ENCODE results near the gene CT45A5. TPM values are rescaled to one million over a fixed set of nuclear protein-coding genes. Genes with fewer than 3 reads are reported as not detected.
"Not testable (repeated sequence)": the region's sequence is repeated elsewhere in the genome, so short reads cannot be mapped to it uniquely, and the experiment has no call there.

Gene CT45A5
- total and polyA plus RNA-seq, 2 donors (not counting 1 experiment from before 2014, with no cell fraction given), result not detected

GRCh38 chrX:135744739-135745138 lies 40.6 kb downstream of the CT45A5 start:
- H2AFZ ChIP-seq (ENCODE audit: insufficient read depth, low read depth, low read length, poor library complexity, severe bottlenecking); H3K9ac ChIP-seq (ENCODE audit: low read length); H3K9me3 Mint-ChIP-seq (ENCODE audit: insufficient read depth); H3K4me1 Mint-ChIP-seq; H3K27me3 ChIP-seq (replicated peaks in 1 of 4; ENCODE audit: control extremely low read depth in 1 of 4, control insufficient read depth in 3 of 4, insufficient read depth in 4 of 4, low read length in 3 of 4); H3K36me3 ChIP-seq (replicated peaks in 1 of 2; ENCODE audit: control extremely low read depth in 1 of 2, control insufficient read depth in 1 of 2, extremely low read depth in 1 of 2, insufficient read depth in 2 of 2, low read length in 1 of 2); H3K27ac ChIP-seq (ENCODE audit: low read length in 2 of 2); POLR2A ChIA-PET; CTCF ChIA-PET; H3K4me1 ChIP-seq (ENCODE audit: control insufficient read depth in 2 of 2, insufficient read depth in 2 of 2, low read length in 2 of 2); DNase-seq; intact Hi-C loops (cut with micrococcal nuclease); H4K20me1 ChIP-seq (ENCODE audit: control insufficient read depth, insufficient read depth, low read length, poor library complexity, severe bottlenecking); H3K27ac Mint-ChIP-seq; H3K79me2 ChIP-seq (ENCODE audit: control insufficient read depth, insufficient read depth, low read length); H3K27me3 Mint-ChIP-seq; H3K4me3 ChIP-seq (ENCODE audit: control extremely low read depth in 1 of 5, extremely low read depth in 1 of 5, insufficient read depth in 1 of 5, low read depth in 2 of 5, low read length in 4 of 5); H3K4me3 Mint-ChIP-seq; H3K4me2 ChIP-seq (replicated peaks; ENCODE audit: low read depth, low read length, poor library complexity, severe bottlenecking); ATAC-seq (ENCODE audit: low read depth); H3K9me3 ChIP-seq (ENCODE audit: control extremely low read depth in 1 of 3, control insufficient read depth in 2 of 3, insufficient read depth in 1 of 3, low read length in 2 of 3): not testable (repeated sequence)
- no CpG with 5 or more reads among the region's 4 CpGs for WGBS (ENCODE audit: insufficient coverage)

DNA sequence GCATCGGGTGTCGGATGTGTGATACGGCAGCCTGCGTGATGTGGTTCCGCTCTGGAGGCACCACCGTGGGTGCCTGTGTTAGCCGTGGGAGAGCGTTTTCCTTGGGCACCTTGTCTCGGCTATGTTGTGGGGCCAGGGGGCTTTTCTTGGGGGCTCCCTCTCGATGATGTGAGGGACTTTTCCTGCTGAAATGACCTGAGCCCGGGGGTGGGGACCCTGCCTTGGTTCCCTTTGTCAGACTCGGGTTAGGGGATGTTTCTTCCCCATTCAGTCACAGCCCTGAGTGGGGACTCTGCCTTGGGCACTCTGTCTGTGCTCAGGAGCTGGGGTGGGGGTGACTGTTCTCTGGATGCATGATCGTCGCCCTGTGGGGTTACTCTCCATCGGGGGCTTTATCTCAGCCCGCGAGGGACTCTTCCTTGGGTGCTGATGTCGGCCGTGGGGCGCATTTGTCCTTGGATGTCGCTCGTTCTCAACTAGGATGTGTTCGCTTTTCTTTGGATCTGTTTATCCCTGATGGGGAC lies 44.0 kb downstream of the CT45A5 start:
- 89% methylated on average over 9 of the region's 23 CpGs for WGBS (ENCODE audit: insufficient coverage)
- H4K20me1 ChIP-seq (ENCODE audit: control insufficient read depth, insufficient read depth, low read length, poor library complexity, severe bottlenecking), result no peaks in the 10 kb centered on the region

More for the DNA sequence above, 44.0 kb downstream of the CT45A5 start:
- H3K4me1 Mint-ChIP-seq, result peaks cover 4% of the 10 kb centered on the region
- ATAC-seq (ENCODE audit: low read depth) (no peak), DNase-seq (no peak)
- TF ChIP-seq, protein P1, sequence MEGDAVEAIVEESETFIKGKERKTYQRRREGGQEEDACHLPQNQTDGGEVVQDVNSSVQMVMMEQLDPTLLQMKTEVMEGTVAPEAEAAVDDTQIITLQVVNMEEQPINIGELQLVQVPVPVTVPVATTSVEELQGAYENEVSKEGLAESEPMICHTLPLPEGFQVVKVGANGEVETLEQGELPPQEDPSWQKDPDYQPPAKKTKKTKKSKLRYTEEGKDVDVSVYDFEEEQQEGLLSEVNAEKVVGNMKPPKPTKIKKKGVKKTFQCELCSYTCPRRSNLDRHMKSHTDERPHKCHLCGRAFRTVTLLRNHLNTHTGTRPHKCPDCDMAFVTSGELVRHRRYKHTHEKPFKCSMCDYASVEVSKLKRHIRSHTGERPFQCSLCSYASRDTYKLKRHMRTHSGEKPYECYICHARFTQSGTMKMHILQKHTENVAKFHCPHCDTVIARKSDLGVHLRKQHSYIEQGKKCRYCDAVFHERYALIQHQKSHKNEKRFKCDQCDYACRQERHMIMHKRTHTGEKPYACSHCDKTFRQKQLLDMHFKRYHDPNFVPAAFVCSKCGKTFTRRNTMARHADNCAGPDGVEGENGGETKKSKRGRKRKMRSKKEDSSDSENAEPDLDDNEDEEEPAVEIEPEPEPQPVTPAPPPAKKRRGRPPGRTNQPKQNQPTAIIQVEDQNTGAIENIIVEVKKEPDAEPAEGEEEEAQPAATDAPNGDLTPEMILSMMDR (IDR thresholded peaks at IDR 0.05), result no peak
- no peak for TF ChIP-seq EZH2 (IDR thresholded peaks at IDR 0.05; ENCODE audit: borderline replicate concordance, insufficient read depth, low read depth, low read length, poor library complexity, severe bottlenecking)
- Histone ChIP-seq H2AFZ (ENCODE audit: insufficient read depth, low read depth, low read length, poor library complexity, severe bottlenecking) (no peak overlapping the region), H3K27ac (ENCODE audit: low read length in 2 of 2) (no peak overlapping the region), H3K79me2 (ENCODE audit: control insufficient read depth, insufficient read depth, low read length) (no peaks in the 10 kb centered on the region), H3K36me3 (replicated peaks in 1 of 2; ENCODE audit: control extremely low read depth in 1 of 2, control insufficient read depth in 1 of 2, extremely low read depth in 1 of 2, insufficient read depth in 2 of 2, low read length in 1 of 2) (no peaks in the 10 kb centered on the region), H3K4me3 (ENCODE audit: control extremely low read depth in 1 of 5, extremely low read depth in 1 of 5, insufficient read depth in 1 of 5, low read depth in 2 of 5, low read length in 4 of 5) (no peak overlapping the region), H3K9me3 (ENCODE audit: control extremely low read depth in 1 of 3, control insufficient read depth in 2 of 3, insufficient read depth in 1 of 3, low read length in 2 of 3) (no peaks in the 10 kb centered on the region), H3K27me3 (replicated peaks in 1 of 4; ENCODE audit: control extremely low read depth in 1 of 4, control insufficient read depth in 3 of 4, insufficient read depth in 4 of 4, low read length in 3 of 4) (no peaks in the 10 kb centered on the region), H3K4me1 (ENCODE audit: control insufficient read depth in 2 of 2, insufficient read depth in 2 of 2, low read length in 2 of 2) (no peaks in the 10 kb centered on the region), H3K4me2 (replicated peaks; ENCODE audit: low read depth, low read length, poor library complexity, severe bottlenecking) (no peak overlapping the region), H3K9ac (ENCODE audit: low read length) (no peak overlapping the region)
- no peak overlapping the region for H3K27ac Mint-ChIP-seq
- intact Hi-C loops (cut with micrococcal nuclease), result no loop called here
- H3K4me3 Mint-ChIP-seq, result no peak overlapping the region
- no peaks in the 10 kb centered on the region for H3K9me3 Mint-ChIP-seq (ENCODE audit: insufficient read depth)
- H3K27me3 Mint-ChIP-seq, result no peaks in the 10 kb centered on the region
- CTCF ChIA-PET, result no interaction called here
- POLR2A ChIA-PET, result no interaction called here
